Thyroid gland (tissue), 4 donors: ENCODE data around the gene ADAT3.

ENCODE experiments used
- CTCF ChIP-seq, 6 experiments: fragments of 200-600 bp in 3 of 6; fragments of 450-650 bp in 3 of 6; sonication (generic) in 3 of 6; IDR thresholded peaks; one replicate each; pipeline ENCODE4 v1.5.1; 2016 to 2019; ENCODE audit warnings: antibody characterized with exemption in 6 of 6, mild to moderate bottlenecking in 2 of 6, inconsistent platforms in 1 of 6, moderate library complexity in 1 of 6
- POLR2A ChIP-seq, 2 donors: fragments of 450-650 bp; IDR thresholded peaks; one replicate each; pipeline ENCODE4 v1.6.1; 2017; ENCODE audit warnings: antibody characterized with exemption in 2 of 2, mild to moderate bottlenecking in 2 of 2, moderate library complexity in 1 of 2

GRCh38 chr19:1875646-1876495 lies 29.3 kb upstream of the ADAT3 start:
- TF ChIP-seq CTCF (IDR thresholded peaks at IDR 0.05): peak in 1 of 6 experiments; percentile 17
- TF ChIP-seq POLR2A (IDR thresholded peaks at IDR 0.05): peak; percentile 56 to 87
